ENCODE results near the gene CCDC170.

CCDC170 gene

DNA sequence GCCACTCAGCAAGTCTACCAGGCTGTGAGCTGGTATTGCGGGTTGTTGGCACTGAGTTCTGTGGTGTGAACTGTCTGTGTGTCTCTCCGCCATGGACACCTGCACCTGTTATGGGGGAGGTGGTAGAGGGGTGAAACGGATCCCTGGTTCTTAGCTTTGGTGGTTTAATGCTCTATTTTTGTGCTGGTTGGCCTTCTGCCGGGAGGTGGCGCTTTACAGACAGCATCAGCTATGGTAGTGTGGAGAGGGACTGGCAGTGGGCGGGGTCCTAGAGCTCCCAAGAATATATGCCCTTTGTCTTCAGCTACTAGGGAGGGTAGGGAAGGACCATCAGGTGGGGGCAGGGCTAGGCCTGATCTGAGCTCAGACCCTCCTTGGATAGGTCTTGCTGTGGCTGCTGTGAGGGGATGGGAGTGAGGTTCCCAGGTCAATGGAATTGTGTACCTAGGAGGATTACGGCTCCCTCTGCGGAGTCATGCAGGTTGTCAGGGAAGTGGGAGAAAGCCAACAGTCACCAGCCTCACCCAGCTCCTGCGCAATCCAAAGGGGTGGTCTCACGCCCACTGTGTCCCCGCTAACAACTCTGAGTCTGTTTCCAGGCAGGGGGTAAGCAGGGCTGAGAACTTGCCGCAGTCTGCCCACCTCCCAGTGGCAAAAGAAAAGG lies 154.3 kb downstream of the CCDC170 start:
- POLR2A ChIA-PET, result no interaction called here
- CTCF ChIA-PET, result no interaction called here
- TF ChIP-seq, protein P1, sequence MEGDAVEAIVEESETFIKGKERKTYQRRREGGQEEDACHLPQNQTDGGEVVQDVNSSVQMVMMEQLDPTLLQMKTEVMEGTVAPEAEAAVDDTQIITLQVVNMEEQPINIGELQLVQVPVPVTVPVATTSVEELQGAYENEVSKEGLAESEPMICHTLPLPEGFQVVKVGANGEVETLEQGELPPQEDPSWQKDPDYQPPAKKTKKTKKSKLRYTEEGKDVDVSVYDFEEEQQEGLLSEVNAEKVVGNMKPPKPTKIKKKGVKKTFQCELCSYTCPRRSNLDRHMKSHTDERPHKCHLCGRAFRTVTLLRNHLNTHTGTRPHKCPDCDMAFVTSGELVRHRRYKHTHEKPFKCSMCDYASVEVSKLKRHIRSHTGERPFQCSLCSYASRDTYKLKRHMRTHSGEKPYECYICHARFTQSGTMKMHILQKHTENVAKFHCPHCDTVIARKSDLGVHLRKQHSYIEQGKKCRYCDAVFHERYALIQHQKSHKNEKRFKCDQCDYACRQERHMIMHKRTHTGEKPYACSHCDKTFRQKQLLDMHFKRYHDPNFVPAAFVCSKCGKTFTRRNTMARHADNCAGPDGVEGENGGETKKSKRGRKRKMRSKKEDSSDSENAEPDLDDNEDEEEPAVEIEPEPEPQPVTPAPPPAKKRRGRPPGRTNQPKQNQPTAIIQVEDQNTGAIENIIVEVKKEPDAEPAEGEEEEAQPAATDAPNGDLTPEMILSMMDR (IDR thresholded peaks at IDR 0.05; ENCODE audit: control extremely low read depth, extremely low read depth, low read depth, missing control alignments), result no peak
- no peak for DNase-seq (ENCODE audit: extremely low spot score)

DNA sequence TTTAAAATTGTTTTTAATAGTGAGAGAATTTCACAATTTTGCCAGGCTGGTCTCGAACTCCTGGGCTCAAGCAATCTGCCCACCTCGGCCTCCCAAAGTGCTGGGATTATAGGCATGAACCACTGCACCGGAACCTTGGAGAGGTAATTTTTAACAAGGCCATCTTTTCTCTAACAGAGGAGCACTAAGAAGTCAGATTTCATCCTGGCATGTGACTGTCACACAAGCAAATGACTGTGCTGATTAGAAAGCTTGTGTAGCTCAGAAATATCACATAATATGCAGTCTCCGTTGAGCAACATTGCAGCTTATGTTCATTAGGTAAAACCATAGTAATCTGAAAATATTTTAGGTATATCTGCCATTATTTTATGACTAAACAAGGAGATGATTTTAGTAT lies 156.0 kb downstream of the CCDC170 start:
- no peak for DNase-seq (ENCODE audit: extremely low spot score)
- POLR2A ChIA-PET, result no interaction called here
- TF ChIP-seq, protein P1 (IDR thresholded peaks at IDR 0.05; ENCODE audit: control extremely low read depth, extremely low read depth, low read depth, missing control alignments), result no peak

DNA sequence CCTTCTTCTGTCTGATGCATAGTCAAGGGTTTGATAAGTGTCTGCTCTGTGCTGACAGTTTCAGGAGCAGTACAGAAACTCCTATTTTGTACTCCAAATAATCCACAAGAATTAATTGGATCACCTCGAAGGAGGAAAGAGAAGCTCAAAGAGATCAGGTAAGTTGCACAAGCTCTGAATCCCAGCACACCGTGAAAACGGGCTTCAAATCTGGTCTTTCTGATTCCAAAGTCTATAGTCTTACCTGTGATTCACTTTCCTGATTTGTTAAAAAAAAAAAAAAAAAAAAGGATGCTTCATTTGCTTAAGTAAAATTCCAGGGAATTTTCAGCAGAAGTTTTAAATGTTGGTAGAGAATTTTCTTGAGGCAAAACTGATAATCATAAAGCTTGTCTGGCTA lies 157.8 kb downstream of the CCDC170 start:
- no peak for DNase-seq (ENCODE audit: extremely low spot score)
- ChIA-PET POLR2A (no interaction called here), CTCF (no interaction called here)
- TF ChIP-seq, protein P1 (IDR thresholded peaks at IDR 0.05; ENCODE audit: control extremely low read depth, extremely low read depth, low read depth, missing control alignments), result no peak

More for the DNA sequence above, 156.0 kb downstream of the CCDC170 start:
- CTCF ChIA-PET, result no interaction called here

DNA sequence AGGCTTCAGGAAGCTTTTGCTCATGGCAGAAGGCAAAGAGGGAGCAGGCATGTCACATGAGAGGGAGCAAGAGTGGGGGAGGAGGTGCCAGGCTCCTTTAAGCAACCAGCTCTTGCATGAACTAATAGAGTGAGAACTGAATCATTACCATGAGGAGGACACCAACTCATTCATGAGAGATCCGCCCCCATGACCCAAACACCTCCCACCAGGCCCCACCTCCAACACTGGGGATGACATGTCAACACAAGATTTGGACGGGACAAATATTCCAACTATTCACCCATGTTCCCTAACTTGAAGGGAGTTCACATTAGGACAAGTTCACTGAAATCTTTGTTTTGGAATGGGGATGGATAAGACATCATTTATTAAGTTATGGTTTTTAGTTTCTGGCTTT lies 158.5 kb downstream of the CCDC170 start:
- CTCF ChIA-PET, result interaction anchor here (1.4 kb wide), 1 partner anchor 13 kb away, joined by 5 read pairs; no protein-coding TSS in a partner anchor
- TF ChIP-seq, protein P1 (IDR thresholded peaks at IDR 0.05; ENCODE audit: control extremely low read depth, extremely low read depth, low read depth, missing control alignments), result no peak
- POLR2A ChIA-PET, result no interaction called here
- no peak for DNase-seq (ENCODE audit: extremely low spot score)

DNA sequence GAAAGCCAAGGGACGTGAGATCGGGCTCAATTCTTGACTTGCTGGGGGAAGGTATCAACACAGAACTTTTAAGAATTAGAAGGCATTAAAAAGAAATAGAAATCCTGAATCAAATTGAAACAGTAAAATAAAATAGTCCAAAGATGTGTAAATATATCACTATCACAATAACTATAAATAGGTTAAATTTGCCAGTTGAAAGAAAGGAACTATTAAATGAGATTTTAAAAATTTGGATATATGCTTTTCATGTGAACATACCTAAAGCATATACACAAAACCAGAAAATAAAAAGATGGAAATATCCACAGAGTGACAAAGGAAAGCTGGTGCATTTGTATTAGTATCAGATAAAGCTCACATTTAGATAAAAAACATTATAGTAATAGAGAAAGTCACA lies 161.3 kb downstream of the CCDC170 start:
- TF ChIP-seq, protein P1 (IDR thresholded peaks at IDR 0.05; ENCODE audit: control extremely low read depth, extremely low read depth, low read depth, missing control alignments), result no peak
- ChIA-PET POLR2A (no interaction called here), CTCF (interaction anchor here (0.9 kb wide), 1 partner anchor 8 kb away, joined by 3 read pairs; no protein-coding TSS in a partner anchor)
- DNase-seq (ENCODE audit: extremely low spot score), result no peak

DNA sequence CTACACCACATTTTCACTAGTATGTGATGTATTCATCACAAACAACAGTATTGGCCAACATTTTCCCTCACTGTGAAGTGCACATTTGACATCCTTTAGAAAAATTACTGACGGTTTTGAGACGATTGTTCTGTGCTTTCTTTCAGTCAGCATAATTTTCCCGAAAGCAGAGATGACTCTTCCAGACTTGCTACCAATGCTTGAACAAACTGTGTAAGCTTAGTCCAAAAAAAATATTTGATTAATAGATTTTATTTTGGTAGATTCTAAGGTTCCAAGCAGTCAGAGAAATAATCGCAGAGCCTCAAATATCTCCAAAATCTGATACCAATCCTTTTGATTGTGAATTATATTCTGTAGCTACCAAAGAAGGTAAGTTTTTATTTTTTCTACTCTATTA lies 162.6 kb downstream of the CCDC170 start:
- CTCF ChIA-PET, result interaction anchor here (1.3 kb wide), 1 partner anchor 612 kb away, joined by 3 read pairs; no protein-coding TSS in a partner anchor
- DNase-seq (ENCODE audit: extremely low spot score), result no peak
- TF ChIP-seq, protein P1 (IDR thresholded peaks at IDR 0.05; ENCODE audit: control extremely low read depth, extremely low read depth, low read depth, missing control alignments), result no peak
- POLR2A ChIA-PET, result no interaction called here

All from GM10248 (cell line).